Measurements from ENCODE around the gene CENPU. TPM values are rescaled to one million over a fixed set of nuclear protein-coding genes. Genes with fewer than 3 reads are reported as not detected.

The CENPU gene
- total and polyA plus RNA-seq, 2 of the 8 experiments (the other 6 are each of a cell fraction or from before 2014, with no cell fraction given), result 32.1 to 122 TPM

GRCh38 chr4:184644553-184645307 is 89.2 kb downstream of the CENPU start:
- Histone ChIP-seq H3K23ac (ENCODE audit: insufficient read length) (no peak overlapping the region), H3K56ac (replicated peaks; ENCODE audit: insufficient read length, low read depth, low read length) (no peak overlapping the region), H4K5ac (ENCODE audit: insufficient read length, low read depth, low read length) (no peak overlapping the region), H3K9ac (replicated peaks in 1 of 4; ENCODE audit: extremely low read depth in 1 of 4, low read depth in 3 of 4, low read length in 3 of 4) (no peak overlapping the region), H4K91ac (replicated peaks; ENCODE audit: insufficient read length, low read length) (no peak overlapping the region), H3K27ac (ENCODE audit: low read depth, low read length) (no peak overlapping the region), H3K4me2 (ENCODE audit: insufficient read depth in 1 of 2, low read depth in 2 of 2, low read length in 2 of 2) (peak overlapping the region; percentile 41 to 54; a peak in 2 of 4 replicates), H3K23me2 (ENCODE audit: low read depth, low read length) (peaks cover 11% of the 10 kb centered on the region; the same call in 1 of the 2 replicates), H3K79me2 (ENCODE audit: control insufficient read depth in 1 of 2, insufficient read depth in 2 of 2, low read length in 2 of 2) (peaks cover 18 to 84% of the 10 kb centered on the region in 2 experiments), H2AK5ac (ENCODE audit: low read depth, low read length) (no peak overlapping the region), H3K4me3 (ENCODE audit: extremely low read depth in 1 of 4, insufficient read depth in 2 of 4, low read depth in 3 of 4, low read length in 4 of 4) (peak overlapping the region in 1 of 4 experiments; percentile 20; a peak in 1 of 8 replicates), H2BK15ac (ENCODE audit: low read length) (no peak overlapping the region), H3K9me3 (ENCODE audit: insufficient read depth in 2 of 2, low read depth in 1 of 2, low read length in 1 of 2) (no peaks in the 10 kb centered on the region), H3K18ac (ENCODE audit: extremely low read depth, low read length) (peak overlapping the region; percentile 51), H3K14ac (ENCODE audit: insufficient read length) (no peak overlapping the region), H3K27me3 (replicated peaks in 1 of 4; ENCODE audit: control insufficient read depth in 3 of 4, extremely low read depth in 1 of 4, insufficient read depth in 3 of 4, low read length in 3 of 4) (no peaks in the 10 kb centered on the region), H2BK120ac (replicated peaks; ENCODE audit: low read depth, low read length) (peak overlapping the region; percentile 16), H4K8ac (ENCODE audit: extremely low read depth, insufficient read depth, low read length) (no peak overlapping the region), H3K4me1 (replicated peaks in 1 of 4; ENCODE audit: control insufficient read depth in 3 of 4, insufficient read depth in 4 of 4, low read length in 3 of 4) (peaks cover 6 to 23% (median 12%) of the 10 kb centered on the region in 4 experiments; a peak in 6 of 7 replicates), H2AFZ (ENCODE audit: low read length) (no peak overlapping the region), H3K79me1 (ENCODE audit: low read depth, low read length) (peaks cover 5% of the 10 kb centered on the region; the same call in 1 of the 2 replicates), H3K36me3 (ENCODE audit: control insufficient read depth in 2 of 4, insufficient read depth in 4 of 4, low read length in 3 of 4) (peaks cover 0 to 5% (median 0%) of the 10 kb centered on the region in 4 experiments; a peak in 1 of 8 replicates), H2BK20ac (ENCODE audit: low read length) (no peak overlapping the region), H4K20me1 (replicated peaks in 1 of 2; ENCODE audit: control insufficient read depth in 1 of 2, insufficient read depth in 2 of 2, low read length in 2 of 2) (peaks cover 0 to 13% of the 10 kb centered on the region in 2 experiments), H2BK5ac (ENCODE audit: low read depth, low read length) (peak overlapping the region; percentile 66; the same call in 1 of the 2 replicates), H3K4ac (replicated peaks; ENCODE audit: insufficient read length, low read depth, low read length) (peak overlapping the region; percentile 12), H2BK12ac (ENCODE audit: low read depth, low read length) (peak overlapping the region; percentile 77; the same call in 1 of the 2 replicates)
- FAIRE-seq, result peak; percentile 86
- 41% methylated on average over 9 of the region's 9 CpGs; no CpG with 5 or more reads in 1 of the 2 experiments for whole genome bisulfite sequencing, 2 experiments (ENCODE audit: extremely low coverage in 1 of 2, insufficient coverage in 1 of 2, insufficient read length in 1 of 2, insufficient replicate concordance in 2 of 2, low coverage in 1 of 2, low lambda C conversion rate in 2 of 2, missing lambda C conversion rate in 1 of 2)
- POLR2A ChIA-PET (ENCODE audit: partially characterized antibody), result interaction anchor here (0.7 to 2.0 kb wide), 5 partner anchors 11 to 28 kb away, joined by 3 to 7 read pairs (median 4); no protein-coding TSS in a partner anchor
- DNase-seq (ENCODE audit: low read depth in 1 of 2, low spot score in 2 of 2), result no peak
- CTCF ChIA-PET (ENCODE audit: partially characterized antibody), result interaction anchor here (0.7 to 1.2 kb wide), 6 partner anchors 11 to 473 kb away, joined by 3 to 5 read pairs (median 3); no protein-coding TSS in a partner anchor
- TF ChIP-seq EZH2 (IDR thresholded peaks at IDR 0.05; ENCODE audit: low read depth, low read length, severe bottlenecking) (no peak), TAF1 (IDR thresholded peaks at IDR 0.05; ENCODE audit: low read depth, low read length) (no peak), JUND (IDR thresholded peaks at IDR 0.05; ENCODE audit: low read length) (peak; percentile 69), POLR2A (IDR thresholded peaks at IDR 0.05; ENCODE audit: control extremely low read depth in 1 of 2, low read depth in 2 of 2, low read length in 2 of 2) (no peak), ATF3 (IDR thresholded peaks at IDR 0.05; ENCODE audit: insufficient read depth, low read depth, low read length) (no peak), RBBP5 (IDR thresholded peaks at IDR 0.05; ENCODE audit: borderline replicate concordance, low read depth, low read length) (no peak), SRF (IDR thresholded peaks at IDR 0.05; ENCODE audit: low read depth, low read length) (no peak), TEAD4 (IDR thresholded peaks at IDR 0.05; ENCODE audit: low read depth, low read length) (no peak)

Data from H1 (cell line).